Mesenchymal stem cell (in vitro differentiated cells and primary cell): Measurements from ENCODE around the gene ST8SIA2.

Experiments
- DNase-seq: peaks from one replicate; pipeline ENCODE4 v3.0.0-alpha.2; 2013
- H2AFZ ChIP-seq: one replicate; pipeline ENCODE4 v1.6.1; 2013; ENCODE audit warnings: low read depth, mild to moderate bottlenecking, control low read depth, inconsistent platforms, low read length, moderate library complexity
- H2AK5ac ChIP-seq: 2 replicates; pipeline ENCODE4 v1.6.1; 2013; ENCODE audit warnings: low read length, moderate library complexity, mild to moderate bottlenecking, inconsistent platforms; ENCODE audit not compliant: severe bottlenecking
- H2BK120ac ChIP-seq: one replicate; pipeline ENCODE4 v1.6.1; 2013; ENCODE audit warnings: low read depth, mild to moderate bottlenecking, inconsistent platforms, low read length, moderate library complexity
- H2BK12ac ChIP-seq, 2 experiments: one replicate each; pipeline ENCODE4 v1.6.1; 2013; ENCODE audit warnings: inconsistent platforms in 2 of 2, low read length in 2 of 2, mild to moderate bottlenecking in 2 of 2, moderate library complexity in 2 of 2, control low read depth in 1 of 2
- H2BK15ac ChIP-seq: one replicate; pipeline ENCODE4 v1.6.1; 2013; ENCODE audit warnings: mild to moderate bottlenecking, low read depth, inconsistent platforms; ENCODE audit not compliant: poor library complexity, severe bottlenecking
- H2BK5ac ChIP-seq: 2 replicates; pipeline ENCODE4 v1.6.1; 2013; ENCODE audit warnings: low read depth, mild to moderate bottlenecking, low read length, control low read depth, inconsistent platforms; ENCODE audit not compliant: poor library complexity, severe bottlenecking
- H3K14ac ChIP-seq, 2 experiments: one replicate each; pipeline ENCODE4 v1.6.1; 2013; ENCODE audit warnings: inconsistent platforms in 2 of 2, low read length in 2 of 2, control low read depth in 1 of 2, mild to moderate bottlenecking in 1 of 2, moderate library complexity in 1 of 2
- H3K18ac ChIP-seq, 2 experiments: one replicate each; pipeline ENCODE4 v1.6.1; 2013; ENCODE audit warnings: inconsistent platforms in 2 of 2, low read length in 2 of 2, control low read depth in 1 of 2, low read depth in 1 of 2, mild to moderate bottlenecking in 1 of 2
- H3K23ac ChIP-seq, 2 experiments: one replicate each; pipeline ENCODE4 v1.6.1; 2013; ENCODE audit warnings: inconsistent platforms in 2 of 2, low read length in 2 of 2, mild to moderate bottlenecking in 2 of 2, moderate library complexity in 2 of 2, control low read depth in 1 of 2
- H3K27ac ChIP-seq: 2 replicates; pipeline ENCODE4 v1.5.1; 2013; ENCODE audit warnings: mild to moderate bottlenecking, moderate library complexity, low read length, control low read depth, inconsistent platforms; ENCODE audit not compliant: poor library complexity, severe bottlenecking
- H3K27me3 ChIP-seq, 2 experiments: 2 replicates each; pipeline versions ENCODE4 v1.6.1 to v1.7.0; 2013; ENCODE audit warnings: low read length in 2 of 2, mild to moderate bottlenecking in 2 of 2, moderate library complexity in 2 of 2, control low read depth in 1 of 2, inconsistent platforms in 1 of 2; ENCODE audit not compliant: control insufficient read depth in 1 of 2, insufficient read depth in 1 of 2
- H3K36me3 ChIP-seq, 2 experiments: 2 replicates each; pipeline versions ENCODE4 v1.6.1 to v1.7.0; 2013; ENCODE audit warnings: low read length in 2 of 2, control low read depth in 1 of 2, inconsistent platforms in 1 of 2, low read depth in 1 of 2, mild to moderate bottlenecking in 1 of 2; ENCODE audit not compliant: insufficient read depth in 2 of 2, control insufficient read depth in 1 of 2
- H3K4ac ChIP-seq, 2 experiments: one replicate each; pipeline ENCODE4 v1.6.1; 2013; ENCODE audit warnings: inconsistent platforms in 2 of 2, low read length in 2 of 2, mild to moderate bottlenecking in 2 of 2, moderate library complexity in 2 of 2, control low read depth in 1 of 2, low read depth in 1 of 2
- H3K4me1 ChIP-seq: 2 replicates; pipeline ENCODE4 v1.6.1; 2013; ENCODE audit warnings: low read depth, low read length, control low read depth; ENCODE audit not compliant: control insufficient read depth, insufficient read depth
- H3K4me2 ChIP-seq: 2 replicates; pipeline ENCODE4 v1.6.1; 2013; ENCODE audit warnings: low read length, mild to moderate bottlenecking, inconsistent platforms; ENCODE audit not compliant: poor library complexity, severe bottlenecking
- H3K4me3 ChIP-seq, 2 experiments: 2 replicates each; pipeline versions ENCODE4 v1.5.1 to v1.7.0; 2013; ENCODE audit warnings: low read length in 2 of 2, mild to moderate bottlenecking in 2 of 2, control low read depth in 1 of 2, low read depth in 1 of 2; ENCODE audit not compliant: insufficient read depth in 1 of 2
- H3K79me1 ChIP-seq: replicated peaks from 2 replicates; pipeline ENCODE4 v1.6.1; 2013; ENCODE audit warnings: mild to moderate bottlenecking, control low read depth, low read length, inconsistent platforms; ENCODE audit not compliant: poor library complexity, severe bottlenecking
- H3K9ac ChIP-seq: 2 replicates; pipeline ENCODE4 v1.7.0; 2013; ENCODE audit warnings: mild to moderate bottlenecking, low read length, moderate library complexity
- H3K9me3 ChIP-seq: 2 replicates; pipeline ENCODE4 v1.7.0; 2013; ENCODE audit warnings: mild to moderate bottlenecking, low read length; ENCODE audit not compliant: control insufficient read depth
- H4K8ac ChIP-seq: one replicate; pipeline ENCODE4 v1.6.1; 2013; ENCODE audit warnings: inconsistent platforms, mild to moderate bottlenecking, low read length, moderate library complexity
- H4K91ac ChIP-seq: one replicate; pipeline ENCODE4 v1.6.1; 2013; ENCODE audit warnings: mild to moderate bottlenecking, low read length, inconsistent platforms
- WGBS: methylation state at CpG from one replicate; pipeline ENCODE4 v1.1.7; 2013; ENCODE audit warnings: mixed read lengths; 5-methylcytosine and 5-hydroxymethylcytosine counted together

The ST8SIA2 gene

GRCh38 chr15:92366381-92366780 lies 27.3 kb upstream of the ST8SIA2 start:
- Histone ChIP-seq H3K27ac (no peak overlapping the region), H3K79me1 (no peaks in the 10 kb centered on the region), H3K4me3 (no peak overlapping the region), H4K8ac (no peak overlapping the region), H3K36me3 (no peaks in the 10 kb centered on the region), H3K4me2 (no peak overlapping the region), H3K14ac (no peak overlapping the region), H3K23ac (no peak overlapping the region), H3K9me3 (peaks cover 4% of the 10 kb centered on the region), H3K18ac (no peak overlapping the region), H3K9ac (no peak overlapping the region), H3K4me1 (no peaks in the 10 kb centered on the region), H2AFZ (no peak overlapping the region), H2BK5ac (no peak overlapping the region), H2BK15ac (no peak overlapping the region), H2BK12ac (no peak overlapping the region), H3K4ac (no peak overlapping the region), H2AK5ac (no peak overlapping the region), H3K27me3 (no peaks in the 10 kb centered on the region), H2BK120ac (no peak overlapping the region), H4K91ac (no peak overlapping the region)
- DNase-seq: no peak
- 79% methylated on average over 5 of the region's 5 CpGs for WGBS

GRCh38 chr15:92375057-92375456 lies 18.6 kb upstream of the ST8SIA2 start:
- no peak overlapping the region for H2AFZ ChIP-seq
- no peak overlapping the region for H2BK12ac ChIP-seq
- H3K27me3 ChIP-seq: peaks cover 0 to 35% of the 10 kb centered on the region in 2 experiments
- no peak for DNase-seq
- no peak overlapping the region for H3K4me3 ChIP-seq
- no peak overlapping the region for H3K9ac ChIP-seq
- H4K8ac ChIP-seq: no peak overlapping the region
- no peak overlapping the region for H3K23ac ChIP-seq
- H2BK5ac ChIP-seq: no peak overlapping the region
- no peak overlapping the region for H2AK5ac ChIP-seq
- H3K27ac ChIP-seq: no peak overlapping the region
- H3K18ac ChIP-seq: no peak overlapping the region
- WGBS: 73% methylated on average over 1 of the region's 1 CpG
- H3K4ac ChIP-seq: no peak overlapping the region
- H3K9me3 ChIP-seq: peaks cover 3% of the 10 kb centered on the region
- no peaks in the 10 kb centered on the region for H3K36me3 ChIP-seq
- H3K4me2 ChIP-seq: no peak overlapping the region
- no peak overlapping the region for H2BK120ac ChIP-seq
- H3K79me1 ChIP-seq: no peaks in the 10 kb centered on the region
- H2BK15ac ChIP-seq: no peak overlapping the region
- no peaks in the 10 kb centered on the region for H3K4me1 ChIP-seq
- H3K14ac ChIP-seq: no peak overlapping the region
- no peak overlapping the region for H4K91ac ChIP-seq

- Histone ChIP-seq H3K36me3 (no peaks in the 10 kb centered on the region), H3K4me1 (no peaks in the 10 kb centered on the region), H2BK120ac (no peak overlapping the region), H2BK12ac (no peak overlapping the region), H3K79me1 (no peaks in the 10 kb centered on the region), H2BK15ac (no peak overlapping the region), H4K8ac (no peak overlapping the region), H2AK5ac (no peak overlapping the region), H3K4me3 (no peak overlapping the region), H3K27me3 (peaks cover 0 to 35% of the 10 kb centered on the region in 2 experiments), H3K9ac (no peak overlapping the region), H3K18ac (no peak overlapping the region), H3K9me3 (peaks cover 3% of the 10 kb centered on the region), H4K91ac (no peak overlapping the region), H3K14ac (no peak overlapping the region), H2BK5ac (no peak overlapping the region), H2AFZ (no peak overlapping the region), H3K23ac (no peak overlapping the region), H3K4me2 (no peak overlapping the region), H3K4ac (no peak overlapping the region), H3K27ac (no peak overlapping the region)
- DNase-seq: no peak
- WGBS: 66% methylated on average over 3 of the region's 3 CpGs
Observed at GRCh38 chr15:92376109-92376508, 17.6 kb upstream of the ST8SIA2 start.

GRCh38 chr15:92377083-92377789 lies 16.4 kb upstream of the ST8SIA2 start:
- no peak overlapping the region for H2BK15ac ChIP-seq
- no peaks in the 10 kb centered on the region for H3K4me1 ChIP-seq
- H3K18ac ChIP-seq: no peak overlapping the region
- H3K4me2 ChIP-seq: no peak overlapping the region
- H2AFZ ChIP-seq: no peak overlapping the region
- no peak overlapping the region for H3K9ac ChIP-seq
- no peak overlapping the region for H2BK120ac ChIP-seq
- H2BK12ac ChIP-seq: no peak overlapping the region
- H3K27me3 ChIP-seq: peaks cover 0 to 28% of the 10 kb centered on the region in 2 experiments
- peaks cover 3% of the 10 kb centered on the region for H3K9me3 ChIP-seq
- H4K8ac ChIP-seq: no peak overlapping the region
- H2AK5ac ChIP-seq: no peak overlapping the region
- H3K4ac ChIP-seq: no peak overlapping the region
- no peak for DNase-seq
- no peaks in the 10 kb centered on the region for H3K79me1 ChIP-seq
- H3K23ac ChIP-seq: no peak overlapping the region
- no peaks in the 10 kb centered on the region for H3K36me3 ChIP-seq
- no peak overlapping the region for H3K27ac ChIP-seq
- no peak overlapping the region for H2BK5ac ChIP-seq
- H3K4me3 ChIP-seq: no peak overlapping the region
- 83% methylated on average over 10 of the region's 10 CpGs for WGBS
- no peak overlapping the region for H4K91ac ChIP-seq
- H3K14ac ChIP-seq: no peak overlapping the region
